HepG2 (cell line): Measurements from ENCODE around the gene SRBD1. TPM values are rescaled to one million over a fixed set of nuclear protein-coding genes. Genes with fewer than 3 reads are reported as not detected.

Experiments used
- ATAC-seq: fragments of 200-7000 bp; cut with Tn5 transposase; 3 replicates; pipeline ENCODE4 v1.9.1; 2020; ENCODE audit warnings: mild to moderate bottlenecking, moderate library complexity
- BruUV-seq: library from RNA; stranded (reverse); fragments of 400-500 nt; replicated peaks from 2 replicates; lab custom pipeline; 2021; lab: Mats Ljungman, UMichigan
- CTCF ChIA-PET: fragments of 300-600 bp; formaldehyde crosslinking; extraction: SDS; loops from one replicate; lab custom pipeline; 2021; ENCODE audit warnings: low total read pairs, inconsistent platforms, low intra/inter-chr PET ratio; lab: Yijun Ruan, JAX
- POLR2A ChIA-PET: fragments of 350-600 bp; sonication (Branson Sonifier 250); formaldehyde crosslinking; loops from one replicate; lab custom pipeline; 2020; ENCODE audit warnings: antibody characterized with exemption, inconsistent platforms; lab: Yijun Ruan, JAX
- DNase-seq: peaks from one replicate; pipeline ENCODE4 v3.0.0-alpha.2; 2015; ENCODE audit warnings: low spot score
- FAIRE-seq: peaks from 3 replicates; lab custom pipeline; 2011; peaks lifted over from hg19 to GRCh38; lab: Jason Lieb, UNC
- H2AFZ ChIP-seq: one replicate; pipeline ENCODE4 v1.6.1; 2011; ENCODE audit warnings: low read length, inconsistent platforms
- H3K27ac ChIP-seq: fragments of 300-600 bp; 3 replicates; pipeline ENCODE4 v1.8.0; 2011; ENCODE audit warnings: mixed run types, mild to moderate bottlenecking, mixed read lengths, low read length, inconsistent platforms; ENCODE audit not compliant: insufficient read depth; ENCODE audit errors: extremely low read length
- H3K27me3 ChIP-seq, 2 experiments: fragments of 200-600 bp in 1 of 2; 2 replicates in 1 of 2; 3 replicates in 1 of 2; pipeline versions ENCODE4 v1.6.0 to v1.8.0; 2011; ENCODE audit warnings: low read length in 2 of 2, mild to moderate bottlenecking in 2 of 2, moderate library complexity in 2 of 2, inconsistent platforms in 1 of 2; ENCODE audit not compliant: insufficient read depth in 2 of 2, control insufficient read depth in 1 of 2
- H3K36me3 ChIP-seq, 2 experiments: fragments of 200-600 bp in 1 of 2; replicated peaks in 1 of 2; 2 replicates in 1 of 2; 3 replicates in 1 of 2; pipeline versions ENCODE4 v1.5.1 to v1.8.0; 2011; ENCODE audit warnings: low read length in 2 of 2, inconsistent platforms in 1 of 2; ENCODE audit not compliant: insufficient read depth in 2 of 2, control insufficient read depth in 1 of 2
- H3K4me1 ChIP-seq: 2 replicates; pipeline ENCODE4 v1.5.1; 2012; ENCODE audit warnings: low read length, inconsistent platforms; ENCODE audit not compliant: insufficient read depth
- H3K4me2 ChIP-seq: 2 replicates; pipeline ENCODE4 v1.6.0; 2011; ENCODE audit warnings: low read depth, low read length, inconsistent platforms
- H3K4me3 ChIP-seq, 3 experiments: fragments of 200-600 bp in 1 of 3; sonication (generic), shearing (Covaris generic) in 1 of 3; replicated peaks in 1 of 3; 2 replicates each; pipeline ENCODE4 v1.5.1; 2011 to 2016; ENCODE audit warnings: low read length in 3 of 3, inconsistent platforms in 2 of 3, low read depth in 2 of 3, mild to moderate bottlenecking in 2 of 3, control low read depth in 1 of 3, mixed read lengths in 1 of 3; ENCODE audit not compliant: insufficient read depth in 1 of 3
- H3K79me2 ChIP-seq: one replicate; pipeline ENCODE4 v1.6.1; 2011; ENCODE audit warnings: low read length, inconsistent platforms; ENCODE audit not compliant: insufficient read depth
- H3K9ac ChIP-seq: 2 replicates; pipeline ENCODE4 v1.6.0; 2011; ENCODE audit warnings: mild to moderate bottlenecking, low read depth, low read length, inconsistent platforms; ENCODE audit not compliant: insufficient read depth
- H3K9me3 ChIP-seq: 2 replicates; pipeline ENCODE4 v1.5.1; 2012; ENCODE audit warnings: mild to moderate bottlenecking, low read length
- H4K20me1 ChIP-seq: 2 replicates; pipeline ENCODE4 v1.6.0; 2011; ENCODE audit warnings: inconsistent platforms, mild to moderate bottlenecking, low read length, moderate library complexity; ENCODE audit not compliant: insufficient read depth
- MEIS1 ChIP-seq: sonication (generic); formaldehyde crosslinking; IDR thresholded peaks from 2 replicates; pipeline ENCODE4 v1.9.0; 2021; ENCODE audit warnings: mild to moderate bottlenecking, missing genetic modification reagents, moderate library complexity, borderline replicate concordance
- RAD21 ChIP-seq: fragments of 450-650 bp; formaldehyde crosslinking; IDR thresholded peaks from 2 replicates; pipeline ENCODE4 v1.5.0; 2020; ENCODE audit warnings: mild to moderate bottlenecking
- SPEN ChIP-seq: sonication (generic); formaldehyde crosslinking; IDR thresholded peaks from 2 replicates; pipeline ENCODE4 v1.5.1; 2020; ENCODE audit warnings: low read depth, mild to moderate bottlenecking, missing genetic modification reagents
- TGIF2 ChIP-seq: IDR thresholded peaks from 2 replicates; pipeline ENCODE4 v1.6.1; 2016; ENCODE audit warnings: control low read depth, missing compliant biosample characterization
- ZC3H13 ChIP-seq: sonication (generic); formaldehyde crosslinking; IDR thresholded peaks from 2 replicates; pipeline ENCODE4 v1.8.1; 2023; ENCODE audit warnings: mild to moderate bottlenecking, missing genetic modification reagents, moderate library complexity
- ZIK1 ChIP-seq: sonication (generic); formaldehyde crosslinking; IDR thresholded peaks from 2 replicates; pipeline ENCODE4 v1.5.0; 2020; ENCODE audit warnings: mild to moderate bottlenecking, low read depth, missing genetic modification reagents, borderline replicate concordance
- ZNF136 ChIP-seq: sonication (generic); formaldehyde crosslinking; IDR thresholded peaks from 2 replicates; pipeline ENCODE4 v1.8.1; 2022; ENCODE audit warnings: low read depth, mild to moderate bottlenecking, moderate library complexity, missing genetic modification reagents
- ZSCAN25 ChIP-seq: sonication (generic); formaldehyde crosslinking; IDR thresholded peaks from 2 replicates; pipeline ENCODE4 v1.8.0; 2022; ENCODE audit warnings: mild to moderate bottlenecking, missing genetic modification reagents
- WGBS: methylation state at CpG from one replicate; pipeline ENCODE4 v1.1.6; 2017; ENCODE audit warnings: low lambda C conversion rate; 5-methylcytosine and 5-hydroxymethylcytosine counted together
- in situ Hi-C: cut with HindIII; loops from 2 replicates; pipeline ENCODE4 v1.10.0; 2017; ENCODE audit warnings: low pct_unique_long_range_greater_than_20kb; ENCODE audit not compliant: extremely low pct_ligation_motif_present
- intact Hi-C: fragments of 100-400 bp; cut with micrococcal nuclease; formaldehyde crosslinking; loops from one replicate; pipeline ENCODE4 v1.10.0; 2022; ENCODE audit not compliant: unreplicated experiment
- polyA plus RNA-seq, 8 experiments: library from polyadenylated mRNA; depleted of rRNA in 3 of 8; stranded (reverse) in 7 of 8; unstranded in 1 of 8; fragments of >200 nt; fragmentation: Illumina TruSeq in 4 of 8; extraction: Trizol in 4 of 8; gene quantifications; 2 replicates each; pipeline versions ENCODE4 v1.2.1 to v1.2.3, GENCODE V29; 2011 to 2016; ENCODE audit warnings: low read depth in 4 of 8, missing spikeins in 1 of 8, mixed read lengths in 1 of 8; ENCODE audit not compliant: insufficient read depth in 1 of 8
- total RNA-seq, 5 experiments: library from RNA; depleted of rRNA; stranded (reverse); fragments of >200 nt; fragmentation: Illumina TruSeq; extraction: Trizol; gene quantifications; 2 replicates each; pipeline ENCODE4 v1.2.3, GENCODE V29; 2016; ENCODE audit warnings: low read depth in 1 of 5
- TF ChIP-seq, protein P1 (sequence below): sonication (generic); formaldehyde crosslinking; IDR thresholded peaks from 2 replicates; pipeline ENCODE4 v1.8.0; 2022; ENCODE audit warnings: missing genetic modification reagents, low read depth, mild to moderate bottlenecking, borderline replicate concordance
- TF ChIP-seq, protein P2 (sequence below): sonication (generic); formaldehyde crosslinking; IDR thresholded peaks from 2 replicates; pipeline ENCODE4 v1.4.0; 2020; ENCODE audit warnings: missing genetic modification reagents
- TF ChIP-seq, protein P3 (sequence below): sonication (generic); formaldehyde crosslinking; IDR thresholded peaks from 2 replicates; pipeline ENCODE4 v1.5.1; 2020; ENCODE audit warnings: missing genetic modification reagents, mild to moderate bottlenecking, borderline replicate concordance
- TF ChIP-seq, protein P4 (sequence below): sonication (generic); formaldehyde crosslinking; IDR thresholded peaks from 2 replicates; pipeline ENCODE4 v1.4.0; 2020; ENCODE audit warnings: mild to moderate bottlenecking, low read depth, missing genetic modification reagents

SRBD1 gene
- total and polyA plus RNA-seq, 2 of the 13 experiments (the other 11 are each of a cell fraction or from before 2014, with no cell fraction given): 3.2 to 23.9 TPM

DNA sequence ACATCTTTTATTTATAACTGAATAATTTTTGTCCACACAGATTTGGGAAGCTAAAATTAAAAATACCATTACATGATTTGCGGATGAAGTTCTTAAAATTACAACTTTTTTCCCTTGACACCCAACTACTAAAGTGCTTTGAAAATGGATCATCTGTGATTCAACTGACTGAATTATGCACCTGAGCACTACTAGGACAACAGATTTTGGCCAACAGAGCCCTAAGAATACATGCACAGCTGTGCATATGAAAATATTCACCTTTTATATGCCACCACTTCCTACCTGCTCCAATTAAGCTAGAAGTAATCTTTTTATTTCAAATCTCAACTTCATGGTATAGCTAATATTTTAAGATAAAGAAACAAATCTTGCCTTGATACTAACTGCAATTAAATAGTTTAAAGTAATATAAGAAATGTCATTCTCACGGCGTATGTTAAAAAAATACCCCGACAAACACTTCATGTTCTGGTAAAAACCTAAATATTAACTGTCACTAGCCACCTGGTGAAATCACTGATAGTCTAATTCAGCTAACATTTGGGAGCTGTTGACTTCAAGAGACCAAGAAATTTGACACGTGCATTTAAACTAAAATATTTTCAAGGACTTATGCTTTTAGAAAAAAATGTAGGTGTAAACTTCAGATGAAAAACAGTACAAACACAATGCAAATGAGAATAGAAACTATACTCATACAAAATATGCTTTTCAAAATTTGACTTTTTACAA is 153.7 kb downstream of the SRBD1 start (continued):
- TF ChIP-seq RAD21 (no peak), ZIK1 (no peak)
- TF ChIP-seq, protein P1, sequence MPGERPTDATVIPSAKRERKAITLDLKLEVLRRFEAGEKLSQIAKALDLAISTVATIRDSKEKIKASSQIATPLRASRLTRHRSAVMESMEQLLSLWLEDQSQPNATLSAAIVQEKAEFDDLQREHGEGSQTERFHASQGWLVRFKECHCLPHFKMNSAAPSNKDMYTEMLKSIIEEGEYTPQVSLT (CRISPR knock-in tag): no peak

DNA sequence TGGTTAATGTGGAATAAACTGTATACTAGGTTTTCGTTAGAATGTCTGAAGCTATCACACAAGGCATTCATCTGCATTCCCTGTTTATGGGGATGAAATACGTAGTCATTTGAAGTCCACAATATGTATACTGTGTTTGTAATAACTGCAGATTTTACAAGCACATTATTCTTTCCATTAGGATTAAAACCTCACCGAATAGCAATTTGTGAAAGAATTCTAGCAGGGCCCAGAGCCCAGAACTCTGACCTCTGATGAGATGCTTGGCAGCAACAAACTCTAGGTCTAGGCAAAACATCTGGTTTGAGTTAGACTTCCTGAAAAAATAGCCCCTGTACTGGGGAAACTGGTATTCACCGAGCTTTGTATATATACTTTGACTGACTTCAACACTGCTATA is 158.2 kb downstream of the SRBD1 start:
- H3K27ac ChIP-seq: no peak overlapping the region
- BruUV-seq: no TSS peak
- ATAC-seq (no peak), FAIRE-seq (no peak), DNase-seq (no peak)
- no peaks in the 10 kb centered on the region for H3K36me3 ChIP-seq
- WGBS: 94% methylated on average over 4 of the region's 4 CpGs
- in situ Hi-C loops (no loop called here), intact Hi-C loops (no loop called here)
- ChIA-PET CTCF (no interaction called here), POLR2A (no interaction called here)
- H3K9ac ChIP-seq: no peak overlapping the region
- H2AFZ ChIP-seq: no peak overlapping the region
- H3K4me3 ChIP-seq: no peak overlapping the region
- no peaks in the 10 kb centered on the region for H3K4me1 ChIP-seq
- no peaks in the 10 kb centered on the region for H3K27me3 ChIP-seq
- no peaks in the 10 kb centered on the region for H3K9me3 ChIP-seq
- H4K20me1 ChIP-seq: no peaks in the 10 kb centered on the region
- no peak overlapping the region for H3K4me2 ChIP-seq
- TF ChIP-seq SPEN (CRISPR knock-in tag): no peak
- H3K79me2 ChIP-seq: no peaks in the 10 kb centered on the region

DNA sequence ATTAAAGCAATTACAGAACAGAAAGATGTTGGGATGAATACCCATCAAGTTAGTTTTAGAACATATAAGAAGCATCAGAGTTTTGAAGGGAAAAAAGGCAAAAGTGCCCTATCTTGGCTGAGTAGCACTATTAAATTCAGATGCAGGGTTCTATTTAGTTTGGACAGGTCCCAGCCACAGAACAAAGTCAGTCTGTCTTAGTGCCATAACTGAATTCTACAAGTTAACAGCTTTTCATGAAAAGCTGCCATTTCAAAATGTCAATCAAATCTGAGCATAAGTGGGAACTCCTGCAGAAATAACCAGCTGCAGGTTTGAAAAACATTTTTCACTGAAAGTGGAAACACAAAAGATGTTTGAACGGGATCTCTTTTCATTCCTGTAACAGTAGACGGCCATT is 160.4 kb downstream of the SRBD1 start:
- CTCF ChIA-PET: no interaction called here
- Histone ChIP-seq H3K4me1 (no peaks in the 10 kb centered on the region), H3K27me3 (no peaks in the 10 kb centered on the region), H3K9me3 (no peaks in the 10 kb centered on the region), H3K4me3 (no peak overlapping the region), H3K79me2 (no peaks in the 10 kb centered on the region), H3K36me3 (no peaks in the 10 kb centered on the region; a peak in 1 of 5 replicates), H3K27ac (no peak overlapping the region), H2AFZ (no peak overlapping the region), H4K20me1 (no peaks in the 10 kb centered on the region), H3K4me2 (no peak overlapping the region), H3K9ac (no peak overlapping the region)
- FAIRE-seq (no peak), ATAC-seq (no peak), DNase-seq (no peak)
- in situ Hi-C loops: no loop called here
- BruUV-seq: no TSS peak
- POLR2A ChIA-PET: no interaction called here
- intact Hi-C loops: no loop called here
- 96% methylated on average over 2 of the region's 2 CpGs for WGBS
- TF ChIP-seq, protein P2, sequence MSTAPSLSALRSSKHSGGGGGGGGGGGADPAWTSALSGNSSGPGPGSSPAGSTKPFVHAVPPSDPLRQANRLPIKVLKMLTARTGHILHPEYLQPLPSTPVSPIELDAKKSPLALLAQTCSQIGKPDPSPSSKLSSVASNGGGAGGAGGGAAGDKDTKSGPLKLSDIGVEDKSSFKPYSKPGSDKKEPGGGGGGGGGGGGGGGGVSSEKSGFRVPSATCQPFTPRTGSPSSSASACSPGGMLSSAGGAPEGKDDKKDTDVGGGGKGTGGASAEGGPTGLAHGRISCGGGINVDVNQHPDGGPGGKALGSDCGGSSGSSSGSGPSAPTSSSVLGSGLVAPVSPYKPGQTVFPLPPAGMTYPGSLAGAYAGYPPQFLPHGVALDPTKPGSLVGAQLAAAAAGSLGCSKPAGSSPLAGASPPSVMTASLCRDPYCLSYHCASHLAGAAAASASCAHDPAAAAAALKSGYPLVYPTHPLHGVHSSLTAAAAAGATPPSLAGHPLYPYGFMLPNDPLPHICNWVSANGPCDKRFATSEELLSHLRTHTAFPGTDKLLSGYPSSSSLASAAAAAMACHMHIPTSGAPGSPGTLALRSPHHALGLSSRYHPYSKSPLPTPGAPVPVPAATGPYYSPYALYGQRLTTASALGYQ (CRISPR knock-in tag): no peak
- TF ChIP-seq TGIF2 (CRISPR knock-in tag): no peak
- no peak for TF ChIP-seq ZSCAN25
- TF ChIP-seq MEIS1 (CRISPR knock-in tag): no peak
- TF ChIP-seq, protein P3, sequence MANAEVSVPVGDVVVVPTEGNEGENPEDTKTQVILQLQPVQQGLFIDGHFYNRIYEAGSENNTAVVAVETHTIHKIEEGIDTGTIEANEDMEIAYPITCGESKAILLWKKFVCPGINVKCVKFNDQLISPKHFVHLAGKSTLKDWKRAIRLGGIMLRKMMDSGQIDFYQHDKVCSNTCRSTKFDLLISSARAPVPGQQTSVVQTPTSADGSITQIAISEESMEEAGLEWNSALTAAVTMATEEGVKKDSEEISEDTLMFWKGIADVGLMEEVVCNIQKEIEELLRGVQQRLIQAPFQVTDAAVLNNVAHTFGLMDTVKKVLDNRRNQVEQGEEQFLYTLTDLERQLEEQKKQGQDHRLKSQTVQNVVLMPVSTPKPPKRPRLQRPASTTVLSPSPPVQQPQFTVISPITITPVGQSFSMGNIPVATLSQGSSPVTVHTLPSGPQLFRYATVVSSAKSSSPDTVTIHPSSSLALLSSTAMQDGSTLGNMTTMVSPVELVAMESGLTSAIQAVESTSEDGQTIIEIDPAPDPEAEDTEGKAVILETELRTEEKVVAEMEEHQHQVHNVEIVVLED (CRISPR knock-in tag): no peak
- no peak for TF ChIP-seq ZNF136
- no peak for TF ChIP-seq ZC3H13 (CRISPR knock-in tag)
- TF ChIP-seq, protein P4, sequence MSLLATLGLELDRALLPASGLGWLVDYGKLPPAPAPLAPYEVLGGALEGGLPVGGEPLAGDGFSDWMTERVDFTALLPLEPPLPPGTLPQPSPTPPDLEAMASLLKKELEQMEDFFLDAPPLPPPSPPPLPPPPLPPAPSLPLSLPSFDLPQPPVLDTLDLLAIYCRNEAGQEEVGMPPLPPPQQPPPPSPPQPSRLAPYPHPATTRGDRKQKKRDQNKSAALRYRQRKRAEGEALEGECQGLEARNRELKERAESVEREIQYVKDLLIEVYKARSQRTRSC (CRISPR knock-in tag): no peak
